Measurements from ENCODE around the gene PRDM1.

The PRDM1 gene

GRCh38 chr6:106103728-106104109 is 17.6 kb downstream of the PRDM1 start:
- no peak for DNase-seq (ENCODE audit: low read depth, low spot score)
- no peaks in the 10 kb centered on the region for H3K9me3 ChIP-seq (ENCODE audit: control insufficient read depth, insufficient read depth, low read length)
- WGBS (ENCODE audit: insufficient coverage, insufficient read length), result no CpG with 5 or more reads among the region's 9 CpGs
- no peaks in the 10 kb centered on the region for H3K4me1 ChIP-seq (ENCODE audit: control insufficient read depth, insufficient read depth, low read length)
- no peak overlapping the region for H3K4me3 ChIP-seq (ENCODE audit: low read length)
- H3K36me3 ChIP-seq (ENCODE audit: control insufficient read depth, insufficient read depth, low read length), result no peaks in the 10 kb centered on the region
- no peaks in the 10 kb centered on the region; the same call in 1 of the 2 replicates for H3K27me3 ChIP-seq (ENCODE audit: control insufficient read depth, insufficient read depth, low read length)
- no peak overlapping the region for H3K27ac ChIP-seq (ENCODE audit: low read length)

- H3K9me3 ChIP-seq (ENCODE audit: control insufficient read depth, insufficient read depth, low read length), result no peaks in the 10 kb centered on the region
- no peak for DNase-seq (ENCODE audit: low read depth, low spot score)
- H3K4me3 ChIP-seq (ENCODE audit: low read length), result no peak overlapping the region
- no peaks in the 10 kb centered on the region for H3K27me3 ChIP-seq (ENCODE audit: control insufficient read depth, insufficient read depth, low read length)
- no peaks in the 10 kb centered on the region for H3K36me3 ChIP-seq (ENCODE audit: control insufficient read depth, insufficient read depth, low read length)
- no peak overlapping the region for H3K27ac ChIP-seq (ENCODE audit: low read length)
- WGBS (ENCODE audit: insufficient coverage, insufficient read length), result no CpG with 5 or more reads among the region's 7 CpGs
- no peaks in the 10 kb centered on the region for H3K4me1 ChIP-seq (ENCODE audit: control insufficient read depth, insufficient read depth, low read length)
Measured at GRCh38 chr6:106104476-106104875, 18.3 kb downstream of the PRDM1 start.

GRCh38 chr6:106104941-106105340 is 18.8 kb downstream of the PRDM1 start:
- WGBS (ENCODE audit: insufficient coverage, insufficient read length), result no CpG with 5 or more reads among the region's 21 CpGs

GRCh38 chr6:106105493-106105892 is 19.4 kb downstream of the PRDM1 start:
- WGBS (ENCODE audit: insufficient coverage, insufficient read length), result no CpG with 5 or more reads among the region's 22 CpGs
- no peaks in the 10 kb centered on the region for H3K27me3 ChIP-seq (ENCODE audit: control insufficient read depth, insufficient read depth, low read length)
- no peak overlapping the region for H3K4me3 ChIP-seq (ENCODE audit: low read length)
- H3K36me3 ChIP-seq (ENCODE audit: control insufficient read depth, insufficient read depth, low read length), result no peaks in the 10 kb centered on the region
- no peaks in the 10 kb centered on the region for H3K4me1 ChIP-seq (ENCODE audit: control insufficient read depth, insufficient read depth, low read length)
- no peaks in the 10 kb centered on the region for H3K9me3 ChIP-seq (ENCODE audit: control insufficient read depth, insufficient read depth, low read length)
- H3K27ac ChIP-seq (ENCODE audit: low read length), result no peak overlapping the region
- DNase-seq (ENCODE audit: low read depth, low spot score), result no peak

More at GRCh38 chr6:106104941-106105340, 18.8 kb downstream of the PRDM1 start:
- no peaks in the 10 kb centered on the region for H3K4me1 ChIP-seq (ENCODE audit: control insufficient read depth, insufficient read depth, low read length)
- H3K27me3 ChIP-seq (ENCODE audit: control insufficient read depth, insufficient read depth, low read length), result no peaks in the 10 kb centered on the region
- no peak for DNase-seq (ENCODE audit: low read depth, low spot score)
- H3K9me3 ChIP-seq (ENCODE audit: control insufficient read depth, insufficient read depth, low read length), result no peaks in the 10 kb centered on the region
- no peak overlapping the region for H3K4me3 ChIP-seq (ENCODE audit: low read length)
- no peak overlapping the region for H3K27ac ChIP-seq (ENCODE audit: low read length)
- no peaks in the 10 kb centered on the region for H3K36me3 ChIP-seq (ENCODE audit: control insufficient read depth, insufficient read depth, low read length)

DNA sequence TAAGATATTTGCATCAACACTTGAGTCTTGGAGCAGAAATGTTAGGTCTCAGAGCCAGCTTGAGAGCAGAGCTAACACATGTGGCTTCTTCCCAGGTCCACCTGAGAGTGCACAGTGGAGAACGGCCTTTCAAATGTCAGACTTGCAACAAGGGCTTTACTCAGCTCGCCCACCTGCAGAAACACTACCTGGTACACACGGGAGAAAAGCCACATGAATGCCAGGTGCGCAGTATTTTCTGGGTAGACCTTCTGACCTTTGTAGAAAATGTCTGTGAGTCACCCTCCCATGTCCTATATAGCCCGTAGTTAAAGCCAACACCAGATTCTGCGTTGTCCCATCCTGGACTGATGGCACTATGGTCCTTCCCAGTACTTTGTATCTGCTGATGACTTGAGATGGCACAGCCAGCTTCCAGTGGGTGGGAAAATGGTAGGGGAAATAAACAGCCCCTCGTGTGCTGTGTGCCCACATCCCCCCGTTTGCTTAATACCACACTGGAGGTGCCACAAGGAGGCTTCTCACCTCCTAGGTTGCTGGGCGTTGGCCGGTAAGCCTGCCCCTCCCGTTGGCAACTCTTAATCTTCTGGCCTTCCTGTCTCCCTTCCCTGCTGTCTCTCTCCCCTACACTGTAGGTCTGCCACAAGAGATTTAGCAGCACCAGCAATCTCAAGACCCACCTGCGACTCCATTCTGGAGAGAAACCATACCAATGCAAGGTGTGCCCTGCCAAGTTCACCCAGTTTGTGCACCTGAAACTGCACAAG is 20.3 kb downstream of the PRDM1 start:
- Histone ChIP-seq H3K27ac (ENCODE audit: low read length) (no peak overlapping the region), H3K27me3 (ENCODE audit: control insufficient read depth, insufficient read depth, low read length) (no peaks in the 10 kb centered on the region), H3K4me1 (ENCODE audit: control insufficient read depth, insufficient read depth, low read length) (no peaks in the 10 kb centered on the region), H3K36me3 (ENCODE audit: control insufficient read depth, insufficient read depth, low read length) (no peaks in the 10 kb centered on the region), H3K9me3 (ENCODE audit: control insufficient read depth, insufficient read depth, low read length) (no peaks in the 10 kb centered on the region), H3K4me3 (ENCODE audit: low read length) (no peak overlapping the region)
- no peak for DNase-seq (ENCODE audit: low read depth, low spot score)
- no CpG with 5 or more reads among the region's 12 CpGs for WGBS (ENCODE audit: insufficient coverage, insufficient read length)

- DNase-seq (ENCODE audit: low read depth, low spot score), result no peak
- Histone ChIP-seq H3K9me3 (ENCODE audit: control insufficient read depth, insufficient read depth, low read length) (no peaks in the 10 kb centered on the region), H3K27ac (ENCODE audit: low read length) (no peak overlapping the region), H3K4me3 (ENCODE audit: low read length) (no peak overlapping the region), H3K27me3 (ENCODE audit: control insufficient read depth, insufficient read depth, low read length) (no peaks in the 10 kb centered on the region), H3K36me3 (ENCODE audit: control insufficient read depth, insufficient read depth, low read length) (no peaks in the 10 kb centered on the region), H3K4me1 (ENCODE audit: control insufficient read depth, insufficient read depth, low read length) (no peaks in the 10 kb centered on the region)
- no CpG with 5 or more reads among the region's 14 CpGs for WGBS (ENCODE audit: insufficient coverage, insufficient read length)
Measured at GRCh38 chr6:106107043-106107613, 21.0 kb downstream of the PRDM1 start.

DNA sequence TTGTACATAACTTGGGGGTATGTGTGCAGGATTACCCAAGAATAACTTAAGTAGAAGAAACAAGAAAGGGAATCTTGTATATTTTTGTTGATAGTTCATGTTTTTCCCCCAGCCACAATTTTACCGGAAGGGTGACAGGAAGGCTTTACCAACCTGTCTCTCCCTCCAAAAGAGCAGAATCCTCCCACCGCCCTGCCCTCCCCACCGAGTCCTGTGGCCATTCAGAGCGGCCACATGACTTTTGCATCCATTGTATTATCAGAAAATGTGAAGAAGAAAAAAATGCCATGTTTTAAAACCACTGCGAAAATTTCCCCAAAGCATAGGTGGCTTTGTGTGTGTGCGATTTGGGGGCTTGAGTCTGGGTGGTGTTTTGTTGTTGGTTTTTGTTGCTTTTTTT is 22.0 kb downstream of the PRDM1 start:
- no peak for DNase-seq (ENCODE audit: low read depth, low spot score)
- no peaks in the 10 kb centered on the region for H3K4me1 ChIP-seq (ENCODE audit: control insufficient read depth, insufficient read depth, low read length)
- no peak overlapping the region for H3K27ac ChIP-seq (ENCODE audit: low read length)

GRCh38 chr6:106109029-106109428 is 22.9 kb downstream of the PRDM1 start:
- Histone ChIP-seq H3K4me1 (ENCODE audit: control insufficient read depth, insufficient read depth, low read length) (no peaks in the 10 kb centered on the region), H3K36me3 (ENCODE audit: control insufficient read depth, insufficient read depth, low read length) (no peaks in the 10 kb centered on the region), H3K4me3 (ENCODE audit: low read length) (no peak overlapping the region), H3K9me3 (ENCODE audit: control insufficient read depth, insufficient read depth, low read length) (no peaks in the 10 kb centered on the region), H3K27me3 (ENCODE audit: control insufficient read depth, insufficient read depth, low read length) (no peaks in the 10 kb centered on the region), H3K27ac (ENCODE audit: low read length) (no peak overlapping the region)
- 100% methylated on average over 1 of the region's 3 CpGs for WGBS (ENCODE audit: insufficient coverage, insufficient read length)
- DNase-seq (ENCODE audit: low read depth, low spot score), result no peak

More for the DNA sequence above, 22.0 kb downstream of the PRDM1 start:
- WGBS (ENCODE audit: insufficient coverage, insufficient read length), result no CpG with 5 or more reads among the region's 6 CpGs
- no peaks in the 10 kb centered on the region for H3K9me3 ChIP-seq (ENCODE audit: control insufficient read depth, insufficient read depth, low read length)
- H3K36me3 ChIP-seq (ENCODE audit: control insufficient read depth, insufficient read depth, low read length), result no peaks in the 10 kb centered on the region
- no peak overlapping the region for H3K4me3 ChIP-seq (ENCODE audit: low read length)
- no peaks in the 10 kb centered on the region for H3K27me3 ChIP-seq (ENCODE audit: control insufficient read depth, insufficient read depth, low read length)

- no peaks in the 10 kb centered on the region for H3K27me3 ChIP-seq (ENCODE audit: control insufficient read depth, insufficient read depth, low read length)
- DNase-seq (ENCODE audit: low read depth, low spot score), result no peak
- no peaks in the 10 kb centered on the region for H3K9me3 ChIP-seq (ENCODE audit: control insufficient read depth, insufficient read depth, low read length)
- WGBS (ENCODE audit: insufficient coverage, insufficient read length), result no CpG with 5 or more reads among the region's 10 CpGs
- H3K27ac ChIP-seq (ENCODE audit: low read length), result no peak overlapping the region
- no peaks in the 10 kb centered on the region for H3K4me1 ChIP-seq (ENCODE audit: control insufficient read depth, insufficient read depth, low read length)
- no peak overlapping the region for H3K4me3 ChIP-seq (ENCODE audit: low read length)
- no peaks in the 10 kb centered on the region for H3K36me3 ChIP-seq (ENCODE audit: control insufficient read depth, insufficient read depth, low read length)
Measured at GRCh38 chr6:106110164-106110826, 24.2 kb downstream of the PRDM1 start.

DNA sequence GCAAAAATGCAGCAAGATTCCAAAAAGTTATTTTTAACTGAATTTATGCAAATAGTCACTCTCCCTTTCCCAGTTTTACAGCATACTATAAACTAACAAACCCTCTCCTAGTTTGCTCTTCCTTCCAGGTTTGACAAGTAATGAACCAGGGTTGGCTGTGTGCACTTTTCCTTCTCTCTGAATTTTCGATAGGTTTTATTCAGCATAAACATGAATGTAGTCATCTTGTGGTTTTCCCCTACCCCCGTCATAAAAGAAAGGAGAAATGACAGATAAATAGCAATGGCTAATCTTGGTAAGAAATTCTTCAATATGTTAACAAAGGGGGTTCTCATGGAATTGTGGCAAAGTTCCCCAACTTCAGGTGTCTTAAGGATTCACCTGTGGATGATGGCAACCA is 26.3 kb downstream of the PRDM1 start:
- Histone ChIP-seq H3K36me3 (ENCODE audit: control insufficient read depth, insufficient read depth, low read length) (no peaks in the 10 kb centered on the region), H3K9me3 (ENCODE audit: control insufficient read depth, insufficient read depth, low read length) (no peaks in the 10 kb centered on the region), H3K4me1 (ENCODE audit: control insufficient read depth, insufficient read depth, low read length) (no peaks in the 10 kb centered on the region), H3K27ac (ENCODE audit: low read length) (no peak overlapping the region), H3K4me3 (ENCODE audit: low read length) (no peak overlapping the region), H3K27me3 (ENCODE audit: control insufficient read depth, insufficient read depth, low read length) (no peaks in the 10 kb centered on the region)
- no peak for DNase-seq (ENCODE audit: low read depth, low spot score)
- WGBS (ENCODE audit: insufficient coverage, insufficient read length), result no CpG with 5 or more reads among the region's 2 CpGs
